DMS53 treated with DMSO at 0.1 percent for 48 hours (cell line): ENCODE data around the gene PPP2R1B.

Experiments used
- DNase-seq: peaks from one replicate; lab custom pipeline; 2025; ENCODE audit not compliant: unreplicated experiment; lab: John Stamatoyannopoulos, UW

Gene PPP2R1B

DNA sequence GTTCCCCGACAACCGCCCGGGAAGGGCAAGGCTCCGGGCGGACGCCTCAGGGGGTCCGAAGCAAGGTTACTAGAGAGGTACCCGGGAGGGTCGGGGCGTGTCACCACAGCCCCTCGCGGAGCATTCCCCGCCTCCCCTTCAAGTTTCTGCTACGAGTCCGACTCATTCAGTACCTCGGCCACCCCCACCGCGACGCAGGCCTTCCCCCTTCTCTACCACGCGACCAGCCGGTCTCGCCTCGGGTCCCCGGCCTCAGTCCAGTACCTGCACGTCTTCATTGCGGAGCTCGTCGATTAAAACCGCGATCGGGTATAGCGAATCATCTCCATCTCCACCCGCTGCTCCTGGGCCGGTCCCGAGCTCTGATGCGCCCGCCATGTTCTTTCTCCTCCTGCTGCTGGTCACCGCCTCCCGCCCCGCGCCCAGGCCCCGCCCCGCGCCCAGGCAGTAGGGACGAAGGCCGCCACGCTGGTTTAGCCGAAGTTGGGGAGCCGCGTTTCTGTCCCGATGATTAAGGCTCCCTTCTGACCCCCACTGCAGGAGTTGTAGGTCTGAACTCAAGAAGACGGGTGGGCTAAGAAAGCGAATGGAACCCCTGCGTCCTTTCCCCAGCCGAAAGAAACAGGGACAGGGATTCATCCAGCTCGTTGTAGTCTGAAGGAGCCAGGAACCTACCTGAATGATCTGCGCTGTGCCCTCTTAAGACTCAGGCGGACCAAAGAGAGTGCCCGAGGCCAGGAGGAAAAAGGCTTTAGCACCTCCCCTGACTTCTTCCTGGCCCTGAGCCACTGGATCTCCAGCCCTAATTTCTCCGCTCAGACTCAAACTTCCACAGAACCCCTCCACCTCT is at the start of gene PPP2R1B:
Gene PPP2R1B, minus strand, starts transcription at position 406 of the 850 bp plus-strand sequence. Its CDS starts 28 bp downstream, at position 378.
- peak; percentile 53 for DNase-seq

DNA sequence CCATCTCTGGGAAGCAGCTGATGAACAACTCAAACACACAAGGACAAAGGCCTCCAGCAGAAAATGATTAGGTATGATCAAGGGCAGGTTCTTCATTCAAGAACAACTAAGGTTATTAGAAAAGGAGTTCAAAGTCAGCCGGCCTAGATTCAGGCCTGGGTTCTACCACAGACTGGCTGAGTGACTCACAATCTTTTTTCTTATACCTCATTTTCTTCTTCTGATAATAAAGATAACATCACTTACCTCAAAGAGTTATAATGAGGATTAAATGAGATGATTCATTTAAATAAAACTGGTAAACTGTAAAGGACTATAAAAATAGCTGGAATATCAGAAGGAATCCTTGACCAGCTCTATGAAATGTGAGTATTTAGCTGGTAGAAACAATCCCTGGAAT is 49.3 kb upstream of the PPP2R1B start:
- no peak for DNase-seq

DNA sequence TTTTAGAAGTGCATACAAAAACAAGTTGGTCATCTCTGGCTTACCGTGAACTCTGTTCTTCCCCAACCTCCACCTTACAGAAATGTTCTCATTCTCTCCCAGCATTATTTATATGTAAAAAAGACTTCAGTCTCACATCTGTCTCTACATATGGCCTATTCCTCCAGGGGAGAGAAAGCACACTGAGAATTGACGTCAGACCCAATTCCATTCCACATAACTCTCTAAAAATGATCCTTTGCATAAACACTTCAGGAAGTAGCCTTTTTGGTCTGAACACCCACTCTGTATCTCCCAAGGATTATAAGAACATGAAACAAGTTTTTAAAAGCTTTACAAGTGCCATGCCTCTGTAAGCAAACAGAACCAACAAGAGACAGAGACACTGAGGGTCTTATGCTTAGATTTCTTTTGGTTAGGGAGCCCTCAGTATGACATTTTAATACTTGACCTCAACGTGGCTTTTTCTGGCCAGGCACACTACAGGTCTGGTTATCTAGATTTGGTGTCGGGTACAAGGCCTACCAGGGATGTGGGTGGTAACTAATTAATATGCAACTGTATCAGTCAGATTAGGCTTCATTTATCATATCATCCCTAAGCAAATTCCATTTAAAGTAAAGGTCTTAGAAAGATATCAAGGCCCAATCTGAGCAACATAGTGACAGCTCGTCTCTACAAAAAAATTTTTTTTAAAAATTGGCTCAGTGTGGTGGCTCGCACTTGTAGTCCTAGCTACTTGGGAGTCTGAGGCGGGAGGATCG is 48.5 kb upstream of the PPP2R1B start:
- DNase-seq = no peak

DNA sequence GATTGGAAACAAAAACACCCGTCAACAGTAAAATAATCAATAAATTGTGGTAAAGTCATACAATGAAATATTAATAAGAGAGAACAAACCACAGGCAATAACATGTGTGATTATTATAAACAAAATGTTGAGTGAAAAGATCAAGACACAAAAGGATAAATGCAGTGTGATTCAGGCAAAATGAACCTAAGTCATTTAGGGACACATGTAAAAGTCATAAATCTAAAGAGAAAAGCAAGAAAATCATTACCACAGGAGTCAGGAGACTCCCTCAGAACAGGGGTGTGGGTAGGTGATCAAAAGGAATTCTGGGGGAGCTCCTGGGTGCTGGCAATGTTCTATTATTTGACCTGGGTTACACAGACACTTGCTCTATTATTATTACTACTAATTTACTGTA is 47.9 kb upstream of the PPP2R1B start:
- DNase-seq = no peak

DNA sequence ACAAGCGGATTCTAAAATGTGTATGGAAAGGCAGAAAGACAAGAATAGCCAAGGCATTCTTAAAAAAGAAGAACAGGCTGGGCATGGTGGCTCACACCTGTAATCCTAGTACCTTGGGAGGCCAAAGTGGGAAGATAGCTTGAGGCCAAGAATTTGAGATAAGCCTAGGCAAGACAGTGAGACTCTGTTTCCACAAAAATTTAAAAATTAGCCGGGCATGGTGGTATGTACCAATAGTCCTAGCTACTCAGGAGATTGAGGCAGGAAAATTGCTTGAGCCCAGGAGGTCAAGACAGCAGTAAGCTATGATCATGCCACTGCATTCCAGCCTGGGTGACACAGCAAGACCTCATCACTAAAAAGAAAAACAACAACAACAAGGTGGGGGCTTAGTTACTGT is 46.0 kb upstream of the PPP2R1B start:
- DNase-seq = no peak

DNA sequence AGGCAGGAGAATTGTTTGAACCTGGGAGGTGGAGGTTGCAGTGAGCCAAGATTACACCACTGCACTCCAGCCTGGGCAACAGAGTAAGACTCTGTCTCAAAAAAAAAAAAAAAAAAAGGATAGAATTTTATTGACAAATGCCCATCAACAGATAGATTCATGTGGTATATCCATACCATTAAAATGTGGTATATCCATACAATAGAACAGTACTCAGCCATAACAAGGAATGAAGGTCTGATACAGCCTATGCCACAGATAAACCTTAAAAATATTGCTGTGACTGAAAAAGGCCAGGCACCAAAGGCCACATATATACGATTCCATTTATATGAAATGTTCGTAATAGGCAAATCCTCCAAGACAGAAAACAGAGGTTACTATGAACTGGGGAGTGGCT is 45.3 kb upstream of the PPP2R1B start:
- no peak for DNase-seq

DNA sequence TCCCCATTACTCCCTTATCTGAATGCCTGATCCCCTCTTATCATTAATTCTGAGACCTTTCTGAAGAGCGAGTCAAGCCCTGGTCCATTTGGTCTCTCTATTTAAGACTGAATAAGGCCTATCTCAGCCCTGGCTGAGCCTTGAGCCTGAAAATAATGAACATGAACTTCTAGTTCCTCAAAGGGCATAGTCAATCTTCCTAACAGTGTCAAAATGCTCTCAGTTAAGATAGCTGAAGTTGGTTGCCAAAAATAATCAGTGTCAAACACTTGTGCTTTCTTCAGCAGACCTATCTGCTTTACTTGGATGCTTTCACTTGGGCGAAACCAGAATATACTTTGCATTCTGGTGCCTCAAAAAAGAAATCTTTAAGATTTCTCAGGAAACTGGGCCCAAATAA is 42.6 kb upstream of the PPP2R1B start:
- DNase-seq = no peak

DNA sequence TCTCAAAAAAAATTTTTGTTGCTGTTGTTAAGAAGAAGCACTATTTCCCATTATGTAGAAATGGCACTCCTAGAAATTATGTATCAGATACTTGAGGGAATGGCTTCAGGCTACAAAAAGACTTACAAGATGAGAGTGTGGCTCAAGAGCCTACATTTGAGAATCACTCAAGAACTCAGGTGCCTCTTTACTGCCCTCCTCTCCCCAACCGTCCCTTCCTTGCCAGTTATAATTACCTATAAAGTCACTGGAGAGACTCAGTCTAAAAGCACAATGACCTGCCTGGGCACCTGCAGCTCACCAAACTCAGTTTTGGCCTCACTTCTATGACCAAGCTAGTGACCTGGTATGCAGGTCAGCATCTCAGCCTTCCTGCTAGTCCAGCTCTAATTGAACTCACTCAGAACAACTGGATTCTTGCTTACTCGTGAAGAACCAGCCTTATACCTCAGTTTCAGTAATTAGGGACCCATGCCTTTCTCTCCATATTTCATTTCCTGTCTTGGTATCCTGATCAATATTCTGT is 41.9 kb upstream of the PPP2R1B start:
- no peak for DNase-seq

DNA sequence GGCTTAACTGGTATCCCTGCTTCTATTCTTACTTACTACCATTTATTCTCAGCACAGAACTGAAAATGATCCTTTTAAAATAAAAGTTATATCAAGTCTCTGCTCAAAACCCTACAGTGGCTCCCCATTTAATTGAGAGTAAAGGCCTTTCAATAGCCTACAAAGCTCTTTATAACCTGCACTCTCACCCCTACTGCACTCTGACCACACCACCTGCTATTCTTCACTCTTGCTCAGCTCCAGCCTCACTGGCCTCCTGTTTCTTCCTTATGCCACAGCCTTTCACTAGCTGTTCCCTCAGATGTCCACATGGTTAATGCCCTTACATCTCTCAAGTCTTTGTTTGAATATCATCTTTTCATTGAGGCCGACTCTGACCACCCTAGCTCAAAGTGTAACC is 40.9 kb upstream of the PPP2R1B start:
- DNase-seq = no peak

DNA sequence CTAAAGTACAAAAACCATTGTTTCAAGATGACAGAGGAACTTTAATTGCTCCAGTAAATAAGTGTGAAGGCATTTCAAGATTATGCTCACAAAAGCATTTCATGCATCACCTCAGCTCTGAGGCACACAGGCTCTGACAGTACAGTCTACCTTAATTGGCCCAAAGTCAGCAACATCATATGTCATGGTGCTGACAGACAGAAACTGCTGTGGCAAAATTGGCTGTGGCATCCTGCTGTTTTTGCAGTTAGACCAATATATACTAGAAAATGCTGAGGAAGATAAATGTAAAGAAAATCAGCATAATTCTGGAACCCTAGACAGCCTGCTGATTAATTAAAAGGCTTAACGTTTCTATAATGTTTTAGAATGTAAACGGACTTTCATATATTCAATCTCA is 34.9 kb upstream of the PPP2R1B start:
- no peak for DNase-seq

DNA sequence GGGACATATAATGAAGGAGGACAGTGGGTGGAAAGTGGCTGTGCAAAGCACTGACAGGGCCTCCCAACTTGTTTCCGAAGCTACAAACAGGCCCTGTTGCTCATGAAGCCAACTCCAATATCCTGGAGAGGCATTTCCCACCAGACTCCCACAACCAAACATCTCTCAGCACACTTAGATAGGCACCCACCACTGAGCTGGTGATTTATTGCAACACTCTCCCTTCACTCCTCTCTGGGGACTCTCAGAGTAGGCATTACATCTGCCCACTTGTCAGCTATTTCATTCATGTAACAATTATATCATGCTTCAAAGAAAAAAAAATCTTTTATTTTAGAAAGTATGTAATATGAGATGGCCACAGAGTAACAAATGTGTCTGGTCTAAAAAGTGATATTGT is 32.1 kb upstream of the PPP2R1B start:
- no peak for DNase-seq

DNA sequence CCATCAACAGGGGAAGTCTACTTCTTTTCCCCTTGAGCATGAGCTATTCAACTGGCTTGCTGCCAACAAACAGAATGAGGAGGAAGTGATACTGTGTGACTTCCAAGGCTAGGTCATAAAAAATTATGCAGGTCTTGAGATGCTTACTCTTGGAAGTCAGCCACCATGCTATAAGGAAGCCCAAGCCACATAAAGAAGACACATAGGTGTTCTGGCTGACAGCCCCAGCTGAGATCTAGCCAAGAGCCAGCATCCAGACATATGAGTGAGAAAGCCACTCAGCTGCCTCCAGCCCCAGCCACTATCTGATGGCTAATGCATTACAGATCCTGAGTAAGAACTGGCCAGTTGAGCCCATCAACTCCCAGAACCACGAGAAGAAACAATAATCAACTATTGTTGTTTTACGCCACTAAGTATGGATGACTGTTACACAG is 31.0 kb upstream of the PPP2R1B start:
- peak; percentile 2 for DNase-seq

DNA sequence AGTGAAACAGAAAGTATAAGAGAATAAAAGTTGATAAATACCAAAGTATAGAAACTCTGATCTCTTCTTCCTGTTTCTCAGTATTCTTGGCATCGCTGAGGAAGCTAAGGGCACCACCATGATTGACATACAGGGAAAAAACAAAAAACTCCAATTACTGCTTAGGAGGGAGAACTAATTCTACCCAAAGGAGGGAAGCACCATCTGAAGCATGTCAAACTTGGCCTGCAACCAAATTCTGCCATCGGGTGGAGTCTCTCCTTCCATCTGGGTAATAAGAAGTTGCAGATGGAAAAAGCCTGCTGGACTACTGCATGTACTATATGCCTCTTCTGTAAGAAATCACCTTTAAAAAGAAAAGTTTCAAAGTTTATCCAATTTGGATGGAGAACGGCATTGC is 30.5 kb upstream of the PPP2R1B start:
- no peak for DNase-seq

DNA sequence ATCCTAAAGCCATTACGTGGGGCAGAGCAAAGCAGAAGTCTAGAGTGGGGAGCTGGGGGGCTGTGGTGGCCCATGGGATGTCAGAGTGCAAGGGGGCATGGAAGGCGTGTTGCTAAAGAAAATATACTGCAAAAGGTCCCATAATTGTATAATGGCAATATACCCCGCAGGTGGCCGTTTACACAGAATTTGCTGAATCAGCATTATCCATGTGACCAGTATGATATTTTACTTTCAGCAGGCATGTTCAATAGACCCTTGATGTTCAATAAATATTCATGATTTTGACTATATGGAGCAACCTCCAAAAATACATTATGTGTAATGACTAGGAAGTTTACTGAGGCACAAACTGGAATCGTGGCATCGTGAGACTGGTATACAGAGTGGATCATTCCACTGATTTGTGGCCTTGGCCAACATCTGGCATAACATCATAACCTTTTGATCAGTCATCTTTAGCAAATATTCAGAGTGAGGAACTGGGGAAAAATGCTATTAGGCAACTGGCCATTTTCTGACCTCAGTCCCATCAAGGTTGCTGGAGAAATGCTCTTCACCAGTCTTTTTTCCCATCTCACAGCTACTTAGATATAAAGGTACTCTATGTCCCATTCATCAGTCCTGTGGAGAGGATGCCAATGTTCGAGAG is 29.3 kb upstream of the PPP2R1B start:
- no peak for DNase-seq

DNA sequence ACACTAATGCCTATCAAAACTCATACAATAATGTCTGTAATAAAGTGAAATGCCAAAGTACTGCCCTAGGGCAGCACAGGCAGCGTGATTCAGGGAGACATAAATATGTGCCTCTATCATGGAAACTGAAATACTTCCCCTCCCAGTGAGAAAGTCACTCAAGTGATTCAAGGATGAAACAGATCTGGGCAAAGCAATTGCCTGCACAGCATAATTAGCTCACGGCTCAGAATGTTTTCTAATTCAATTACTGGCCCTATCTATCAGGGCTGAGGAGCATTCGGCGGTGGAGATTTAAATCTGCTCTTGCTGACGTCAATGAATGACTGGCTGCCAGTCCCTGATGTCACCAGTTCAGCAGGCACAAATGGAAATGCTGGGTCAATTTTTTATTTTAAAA is 27.7 kb upstream of the PPP2R1B start:
- DNase-seq = no peak

DNA sequence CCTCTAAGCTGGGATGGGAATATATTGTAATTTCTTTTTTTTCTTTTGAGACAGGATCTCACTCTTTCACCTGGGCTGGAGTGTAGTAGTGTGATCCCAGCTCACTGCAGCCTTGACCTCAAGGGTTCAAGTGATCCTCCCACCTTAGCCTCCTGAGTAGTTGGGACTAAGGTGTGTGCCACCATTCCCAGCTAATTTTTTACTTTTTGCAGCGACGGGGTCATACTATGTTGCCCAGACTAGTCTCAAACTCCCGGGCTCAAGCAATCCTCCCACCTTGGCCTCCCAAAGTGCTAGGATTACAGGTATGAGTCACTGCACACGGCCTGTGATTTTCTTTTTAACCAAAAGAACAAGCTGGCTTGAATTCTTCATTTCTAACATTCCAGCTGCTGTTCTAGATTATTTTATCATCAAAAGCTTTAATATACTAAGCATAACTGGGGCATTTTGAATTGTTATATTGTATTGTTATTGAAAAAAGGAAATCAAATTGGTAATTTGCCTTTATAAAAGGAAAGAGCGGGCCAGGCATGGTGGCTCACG is 26.8 kb upstream of the PPP2R1B start:
- DNase-seq = no peak

DNA sequence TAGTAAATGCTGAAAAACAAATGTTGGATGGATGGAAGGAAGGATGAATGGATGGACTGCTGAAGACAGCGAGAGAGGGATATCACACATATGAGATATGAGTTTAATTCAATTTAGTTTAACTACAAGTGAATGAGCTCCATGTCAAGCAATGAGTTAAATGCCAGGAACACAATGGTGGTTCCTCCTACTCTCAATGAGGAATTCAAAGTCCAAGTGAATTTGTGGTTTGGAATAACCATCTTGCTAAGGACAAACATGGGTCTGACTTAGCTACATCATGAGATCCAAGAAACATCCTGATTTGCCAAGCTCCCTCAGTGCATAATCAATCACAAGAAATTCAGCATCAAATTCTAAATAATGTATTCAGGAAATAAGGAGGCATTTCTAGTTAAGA is 26.1 kb upstream of the PPP2R1B start:
- DNase-seq = no peak

DNA sequence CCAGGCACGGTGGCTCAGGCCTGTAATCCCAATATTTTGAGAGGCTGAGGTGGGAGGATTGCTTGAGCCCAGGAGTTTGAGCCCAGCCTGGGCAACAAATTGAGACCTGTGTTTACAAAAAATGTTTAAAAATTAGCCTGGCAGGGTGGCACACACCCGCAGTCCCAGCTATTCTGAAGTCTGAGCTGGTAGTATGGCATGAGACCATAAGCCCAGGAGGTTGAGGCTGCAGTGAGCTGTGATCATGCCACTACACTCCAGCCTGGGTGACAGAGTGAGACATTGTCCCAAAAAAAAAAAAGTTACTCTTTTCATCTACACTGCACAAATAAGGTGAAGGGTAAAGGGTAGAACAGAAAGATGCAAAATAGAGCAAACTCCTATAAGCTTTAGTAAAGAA is 22.3 kb upstream of the PPP2R1B start:
- no peak for DNase-seq

DNA sequence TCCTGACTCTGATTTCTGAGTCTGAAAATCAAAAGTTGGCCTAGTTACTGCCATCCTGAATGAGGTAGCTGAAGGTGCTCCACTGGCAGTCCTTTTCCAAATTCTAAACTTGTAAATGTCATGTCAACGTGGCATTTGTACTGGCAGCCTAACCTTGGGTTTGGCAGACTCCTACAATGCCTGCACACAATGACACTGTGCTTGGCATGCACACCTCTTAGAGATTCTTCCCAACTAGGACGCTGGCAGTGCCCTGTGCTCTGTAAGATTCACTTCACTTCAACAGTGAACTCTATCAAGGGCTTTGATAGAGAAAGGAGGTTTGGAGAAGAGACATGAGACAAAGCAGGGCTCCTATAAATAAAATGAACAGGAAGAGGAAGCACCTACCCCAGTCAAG is 21.9 kb upstream of the PPP2R1B start:
- DNase-seq = no peak

DNA sequence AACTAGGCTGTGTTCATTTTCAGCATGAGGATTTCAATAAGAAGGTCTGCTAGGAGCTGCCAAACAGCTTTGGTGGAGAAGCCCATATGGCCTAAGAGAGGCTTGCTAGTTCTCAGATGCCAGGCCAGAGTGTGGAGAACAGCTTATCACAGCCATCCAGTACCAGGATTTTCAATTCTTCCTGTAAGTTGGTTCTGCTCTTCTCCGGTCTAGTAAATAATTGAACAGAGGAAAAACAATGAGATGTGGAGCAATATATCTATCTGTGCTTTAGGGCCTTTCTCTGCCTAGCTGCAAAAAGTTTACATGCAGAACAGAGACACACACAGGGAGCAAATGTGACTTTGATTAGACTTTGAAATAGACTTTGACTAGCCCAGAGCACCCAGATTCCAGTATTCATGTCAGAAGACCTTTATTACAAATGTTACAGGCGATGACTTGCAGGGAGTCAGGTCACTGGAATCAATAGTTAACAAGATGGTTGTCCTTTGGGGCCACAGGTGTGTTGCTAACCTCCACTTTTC is 19.8 kb upstream of the PPP2R1B start:
- no peak for DNase-seq

DNA sequence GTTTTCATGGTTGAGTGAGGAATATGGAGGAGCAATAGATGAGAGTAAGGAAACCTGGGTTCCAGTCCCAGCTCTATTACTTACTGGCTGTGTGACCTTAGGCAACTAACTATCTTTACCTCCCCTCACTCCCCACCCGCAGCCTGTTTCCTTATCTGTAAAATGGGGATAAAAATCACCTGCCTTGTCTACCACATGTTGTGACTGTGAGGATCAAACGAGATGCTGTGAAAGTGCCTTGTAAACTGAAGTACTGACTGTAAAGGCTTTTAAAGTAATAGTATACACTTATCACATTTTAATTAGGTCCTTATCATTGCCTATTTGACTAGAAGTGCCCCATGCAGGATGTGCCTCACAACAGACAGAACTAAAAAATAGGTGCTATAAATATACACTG is 18.9 kb upstream of the PPP2R1B start:
- no peak for DNase-seq
